HepG2 (cell line): ENCODE results near the gene POU5F1. TPM values are rescaled to one million over a fixed set of nuclear protein-coding genes. Genes with fewer than 3 reads are reported as not detected.

ENCODE experiments used
- ARID3A ChIP-seq: IDR thresholded peaks from 2 replicates; pipeline ENCODE4 v1.6.1; 2012; ENCODE audit warnings: low read depth, low read length, improper control_type of control experiment
- ARNT ChIP-seq: fragments of 450-650 bp; IDR thresholded peaks from 2 replicates; pipeline ENCODE4 v1.6.1; 2017
- ATF5 ChIP-seq: sonication (generic); formaldehyde crosslinking; IDR thresholded peaks from 2 replicates; pipeline ENCODE4 v1.4.0; 2020; ENCODE audit warnings: mild to moderate bottlenecking, low read depth, missing genetic modification reagents
- HOXA3 ChIP-seq: sonication (generic); formaldehyde crosslinking; IDR thresholded peaks from 2 replicates; pipeline ENCODE4 v1.5.0; 2020; ENCODE audit warnings: missing genetic modification reagents
- ISL2 ChIP-seq: sonication (generic); formaldehyde crosslinking; IDR thresholded peaks from 2 replicates; pipeline ENCODE4 v1.5.0; 2020; ENCODE audit warnings: missing genetic modification reagents
- KLF11 ChIP-seq: IDR thresholded peaks from 2 replicates; pipeline ENCODE4 v1.6.1; 2016; ENCODE audit warnings: missing compliant biosample characterization
- LBX2 ChIP-seq: sonication (generic); formaldehyde crosslinking; IDR thresholded peaks from 2 replicates; pipeline ENCODE4 v1.5.0; 2020; ENCODE audit warnings: missing genetic modification reagents, mild to moderate bottlenecking, borderline replicate concordance
- MXI1 ChIP-seq: IDR thresholded peaks from 3 replicates; pipeline ENCODE4 v1.6.1; 2012; ENCODE audit warnings: low read depth, low read length, inconsistent platforms, borderline replicate concordance
- NFYB ChIP-seq: sonication (generic); formaldehyde crosslinking; IDR thresholded peaks from 2 replicates; pipeline ENCODE4 v1.4.0; 2020; ENCODE audit warnings: missing genetic modification reagents
- NR2F6 ChIP-seq, 2 experiments: IDR thresholded peaks; 2 replicates each; pipeline ENCODE4 v1.6.1; 2016; ENCODE audit warnings: antibody characterized with exemption in 1 of 2, mild to moderate bottlenecking in 1 of 2
- PCBP2 ChIP-seq: fragments of 200-400 bp; formaldehyde crosslinking; optimal IDR thresholded peaks from 2 replicates; pipeline ENCODE3; 2018; ENCODE audit warnings: low read length, low read depth; ENCODE audit not compliant: poor library complexity, severe bottlenecking
- PRMT3 ChIP-seq: sonication (generic); formaldehyde crosslinking; IDR thresholded peaks from 2 replicates; pipeline ENCODE4 v1.8.1; 2022; ENCODE audit warnings: low read depth, mild to moderate bottlenecking, moderate library complexity, missing genetic modification reagents, borderline replicate concordance
- RNF2 ChIP-seq: fragments of 450-650 bp; conservative IDR thresholded peaks from 2 replicates; pipeline ENCODE4 v1.6.1; 2016; ENCODE audit warnings: low read depth
- RXRA ChIP-seq: sonication (generic); formaldehyde crosslinking; IDR thresholded peaks from 2 replicates; pipeline ENCODE4 v1.5.1; 2020; ENCODE audit warnings: missing genetic modification reagents
- SCMH1 ChIP-seq: sonication (generic); formaldehyde crosslinking; IDR thresholded peaks from 2 replicates; pipeline ENCODE4 v1.9.0; 2021; ENCODE audit warnings: missing genetic modification reagents, mild to moderate bottlenecking, borderline replicate concordance
- SMARCC2 ChIP-seq: fragments of 450-650 bp; IDR thresholded peaks from 2 replicates; pipeline ENCODE4 v1.6.1; 2017; ENCODE audit warnings: antibody characterized with exemption, mild to moderate bottlenecking
- YEATS2 ChIP-seq: sonication (generic); formaldehyde crosslinking; IDR thresholded peaks from 2 replicates; pipeline ENCODE4 v1.4.0; 2020; ENCODE audit warnings: missing genetic modification reagents, borderline replicate concordance
- YEATS4 ChIP-seq: sonication (generic); formaldehyde crosslinking; IDR thresholded peaks from 2 replicates; pipeline ENCODE4 v1.4.0; 2020; ENCODE audit warnings: missing genetic modification reagents, borderline replicate concordance
- ZBTB8A ChIP-seq: sonication (generic); formaldehyde crosslinking; IDR thresholded peaks from 2 replicates; pipeline ENCODE4 v1.4.0; 2020; ENCODE audit warnings: mild to moderate bottlenecking, low read depth, missing genetic modification reagents, borderline replicate concordance
- ZFP41 ChIP-seq: sonication (generic); formaldehyde crosslinking; IDR thresholded peaks from 2 replicates; pipeline ENCODE4 v1.4.0; 2020; ENCODE audit warnings: mild to moderate bottlenecking, missing genetic modification reagents, borderline replicate concordance
- ZNF121 ChIP-seq: sonication (generic); formaldehyde crosslinking; IDR thresholded peaks from 2 replicates; pipeline ENCODE4 v1.5.0; 2020; ENCODE audit warnings: mild to moderate bottlenecking, missing genetic modification reagents
- ZNF17 ChIP-seq: sonication (generic); formaldehyde crosslinking; IDR thresholded peaks from 2 replicates; pipeline ENCODE4 v1.5.0; 2020; ENCODE audit warnings: mild to moderate bottlenecking, missing genetic modification reagents
- ZNF180 ChIP-seq: sonication (generic); formaldehyde crosslinking; IDR thresholded peaks from 2 replicates; pipeline ENCODE4 v1.4.0; 2020; ENCODE audit warnings: low read depth, missing genetic modification reagents, borderline replicate concordance
- ZNF205 ChIP-seq: IDR thresholded peaks from 2 replicates; pipeline ENCODE4 v1.6.1; 2018; ENCODE audit warnings: missing biosample characterization, missing genetic modification reagents
- ZNF256 ChIP-seq: sonication (generic); formaldehyde crosslinking; conservative IDR thresholded peaks from 2 replicates; pipeline ENCODE4 v1.4.0; 2020; ENCODE audit warnings: missing genetic modification reagents
- ZNF264 ChIP-seq: sonication (generic); formaldehyde crosslinking; IDR thresholded peaks from 2 replicates; pipeline ENCODE4 v1.4.0; 2020; ENCODE audit warnings: missing genetic modification reagents
- ZNF354B ChIP-seq: sonication (generic); formaldehyde crosslinking; IDR thresholded peaks from 2 replicates; pipeline ENCODE4 v1.8.0; 2022; ENCODE audit warnings: mild to moderate bottlenecking, missing genetic modification reagents
- ZNF552 ChIP-seq: sonication (generic); formaldehyde crosslinking; IDR thresholded peaks from 2 replicates; pipeline ENCODE4 v1.9.0; 2022; ENCODE audit warnings: missing genetic modification reagents, mild to moderate bottlenecking, borderline replicate concordance
- ZNF713 ChIP-seq: sonication (generic); formaldehyde crosslinking; IDR thresholded peaks from 2 replicates; pipeline ENCODE4 v1.4.0; 2020; ENCODE audit warnings: mild to moderate bottlenecking, missing genetic modification reagents
- ZNF766 ChIP-seq: sonication (generic); formaldehyde crosslinking; IDR thresholded peaks from 2 replicates; pipeline ENCODE4 v1.5.0; 2020; ENCODE audit warnings: missing genetic modification reagents, borderline replicate concordance
- polyA plus RNA-seq, 8 experiments: library from polyadenylated mRNA; depleted of rRNA in 3 of 8; stranded (reverse) in 7 of 8; unstranded in 1 of 8; fragments of >200 nt; fragmentation: Illumina TruSeq in 4 of 8; extraction: Trizol in 4 of 8; gene quantifications; 2 replicates each; pipeline versions ENCODE4 v1.2.1 to v1.2.3, GENCODE V29; 2011 to 2016; ENCODE audit warnings: low read depth in 4 of 8, missing spikeins in 1 of 8, mixed read lengths in 1 of 8; ENCODE audit not compliant: insufficient read depth in 1 of 8
- total RNA-seq, 5 experiments: library from RNA; depleted of rRNA; stranded (reverse); fragments of >200 nt; fragmentation: Illumina TruSeq; extraction: Trizol; gene quantifications; 2 replicates each; pipeline ENCODE4 v1.2.3, GENCODE V29; 2016; ENCODE audit warnings: low read depth in 1 of 5

Gene POU5F1
- total and polyA plus RNA-seq, 2 of the 13 experiments (the other 11 are each of a cell fraction or from before 2014, with no cell fraction given) = 2.5 to 7.2 TPM

- no peak; the same call in 1 of the 2 replicates for TF ChIP-seq ZNF205
- no peak for TF ChIP-seq ZNF552 (CRISPR knock-in tag)
- TF ChIP-seq ZBTB8A (CRISPR knock-in tag) = no peak
- peak; percentile 85 for TF ChIP-seq YEATS4 (CRISPR knock-in tag)
- peak; percentile 51; the same call in 1 of the 3 replicates for TF ChIP-seq MXI1
- TF ChIP-seq ZNF354B (CRISPR knock-in tag) = no peak; the same call in 1 of the 2 replicates
- TF ChIP-seq NFYB = no peak
- 0 out of 2 replicates have a peak, but pooled peaks have one; percentile 17 for TF ChIP-seq ZNF264 (CRISPR knock-in tag)
- TF ChIP-seq NR2F6 (IDR thresholded peaks at IDR 0.05) = no peak
- TF ChIP-seq NR2F6 (CRISPR knock-in tag; IDR thresholded peaks at IDR 0.05) = no peak
- TF ChIP-seq PCBP2 = no peak
- TF ChIP-seq ZFP41 (CRISPR knock-in tag) = no peak
- no peak for TF ChIP-seq LBX2
- TF ChIP-seq ZNF713 (CRISPR knock-in tag) = no peak
- no peak for TF ChIP-seq RNF2
- peak; percentile 46; the same call in 1 of the 2 replicates for TF ChIP-seq YEATS2 (CRISPR knock-in tag)
- TF ChIP-seq ARID3A = peak; percentile 8; the same call in 1 of the 2 replicates
- TF ChIP-seq ARNT = no peak
- peak; percentile 37; the same call in 1 of the 2 replicates for TF ChIP-seq ISL2 (CRISPR knock-in tag)
- TF ChIP-seq KLF11 = peak; percentile 17; the same call in 1 of the 2 replicates
- TF ChIP-seq ZNF180 (CRISPR knock-in tag) = no peak
- no peak; the same call in 1 of the 2 replicates for TF ChIP-seq ZNF766 (CRISPR knock-in tag)
- TF ChIP-seq ZNF121 (CRISPR knock-in tag) = peak; percentile 16; the same call in 1 of the 2 replicates
- 0 out of 2 replicates have a peak, but pooled peaks have one; percentile 15 for TF ChIP-seq PRMT3 (CRISPR knock-in tag)
- TF ChIP-seq HOXA3 (CRISPR knock-in tag) = peak; percentile 47; the same call in 1 of the 2 replicates
- no peak for TF ChIP-seq SMARCC2
- TF ChIP-seq ZNF256 (CRISPR knock-in tag) = no peak
- no peak for TF ChIP-seq SCMH1 (CRISPR knock-in tag)
- no peak for TF ChIP-seq ATF5 (CRISPR knock-in tag)
- no peak for TF ChIP-seq ZNF17
- peak; percentile 83 for TF ChIP-seq RXRA
These were observed 27.2 kb upstream of the POU5F1 start (continued) for GRCh38 chr6:31197559-31198305.
